ENCODE data around the gene ERI3. TPM values are rescaled to one million over a fixed set of nuclear protein-coding genes. Genes with fewer than 3 reads are reported as not detected.

ERI3 gene
- total RNA-seq, 1 donor from 2014 or later: 31.0 TPM

- H3K4me1 ChIP-seq: no peaks in the 10 kb centered on the region
- no peaks in the 10 kb centered on the region for H3K4me1 Mint-ChIP-seq
- H3K27me3 Mint-ChIP-seq (ENCODE audit: insufficient read depth, low read depth): no peaks in the 10 kb centered on the region
- no peak for DNase-seq (ENCODE audit: low spot score)
- H3K9ac ChIP-seq: no peak overlapping the region
- H3K27ac ChIP-seq: no peak overlapping the region
- no peak overlapping the region for H3K4me2 ChIP-seq
- H3K27me3 ChIP-seq: no peaks in the 10 kb centered on the region
- TF ChIP-seq EZH2 (IDR thresholded peaks at IDR 0.05) (no peak), EZH2phosphoT487 (IDR thresholded peaks at IDR 0.05) (no peak)
- TF ChIP-seq, protein P1, sequence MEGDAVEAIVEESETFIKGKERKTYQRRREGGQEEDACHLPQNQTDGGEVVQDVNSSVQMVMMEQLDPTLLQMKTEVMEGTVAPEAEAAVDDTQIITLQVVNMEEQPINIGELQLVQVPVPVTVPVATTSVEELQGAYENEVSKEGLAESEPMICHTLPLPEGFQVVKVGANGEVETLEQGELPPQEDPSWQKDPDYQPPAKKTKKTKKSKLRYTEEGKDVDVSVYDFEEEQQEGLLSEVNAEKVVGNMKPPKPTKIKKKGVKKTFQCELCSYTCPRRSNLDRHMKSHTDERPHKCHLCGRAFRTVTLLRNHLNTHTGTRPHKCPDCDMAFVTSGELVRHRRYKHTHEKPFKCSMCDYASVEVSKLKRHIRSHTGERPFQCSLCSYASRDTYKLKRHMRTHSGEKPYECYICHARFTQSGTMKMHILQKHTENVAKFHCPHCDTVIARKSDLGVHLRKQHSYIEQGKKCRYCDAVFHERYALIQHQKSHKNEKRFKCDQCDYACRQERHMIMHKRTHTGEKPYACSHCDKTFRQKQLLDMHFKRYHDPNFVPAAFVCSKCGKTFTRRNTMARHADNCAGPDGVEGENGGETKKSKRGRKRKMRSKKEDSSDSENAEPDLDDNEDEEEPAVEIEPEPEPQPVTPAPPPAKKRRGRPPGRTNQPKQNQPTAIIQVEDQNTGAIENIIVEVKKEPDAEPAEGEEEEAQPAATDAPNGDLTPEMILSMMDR (IDR thresholded peaks at IDR 0.05): no peak
- H4K20me1 ChIP-seq (ENCODE audit: low read depth): peaks cover 27% of the 10 kb centered on the region
- H3K79me2 ChIP-seq (ENCODE audit: low read depth): no peaks in the 10 kb centered on the region
- peaks cover 24% of the 10 kb centered on the region for H3K36me3 Mint-ChIP-seq
- H3K9me3 ChIP-seq (ENCODE audit: low read depth): no peaks in the 10 kb centered on the region
- no peak overlapping the region for H2AFZ ChIP-seq (replicated peaks)
- H3K4me3 ChIP-seq: no peak overlapping the region
- no peaks in the 10 kb centered on the region for H3F3A ChIP-seq (ENCODE audit: low read depth)
- no peaks in the 10 kb centered on the region for H3K36me3 ChIP-seq
- H3K9me3 Mint-ChIP-seq: no peaks in the 10 kb centered on the region
- H3K27ac Mint-ChIP-seq: no peak overlapping the region
- no peak overlapping the region for H3K4me3 Mint-ChIP-seq
These were observed 66.2 kb downstream of the ERI3 start for GRCh38 chr1:44288883-44289282.

DNA sequence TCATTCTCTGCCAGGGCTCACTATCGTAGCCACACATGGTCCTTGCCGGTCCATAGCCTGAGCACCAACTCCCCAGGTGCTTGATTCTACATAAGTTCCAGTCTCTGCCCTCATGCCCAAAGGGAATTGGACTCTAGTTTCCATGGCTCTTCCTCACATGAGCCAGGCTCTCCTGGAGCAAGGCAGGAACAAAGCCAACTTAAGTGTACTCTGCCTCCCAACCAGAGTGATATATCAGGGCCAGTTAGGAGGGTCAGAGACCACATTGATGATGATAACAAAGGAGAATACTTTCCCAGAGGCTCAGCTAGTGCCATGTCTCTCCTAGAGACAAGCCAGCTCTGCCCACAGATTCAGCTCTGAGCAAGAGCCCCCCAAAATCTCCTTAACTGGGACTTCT is 70.9 kb downstream of the ERI3 start:
- Histone ChIP-seq H3K4me2 (no peak overlapping the region), H3K27ac (no peak overlapping the region)
- no peak for DNase-seq (ENCODE audit: low spot score)

GRCh38 chr1:44283524-44284173 is 71.4 kb downstream of the ERI3 start:
- Mint-ChIP-seq H3K4me1 (no peaks in the 10 kb centered on the region), H3K9me3 (no peaks in the 10 kb centered on the region), H3K36me3 (peaks cover 27% of the 10 kb centered on the region), H3K4me3 (no peak overlapping the region), H3K27me3 (ENCODE audit: insufficient read depth, low read depth) (no peaks in the 10 kb centered on the region), H3K27ac (no peak overlapping the region)
- Histone ChIP-seq H3K9me3 (ENCODE audit: low read depth) (no peaks in the 10 kb centered on the region), H3K27me3 (no peaks in the 10 kb centered on the region), H3F3A (ENCODE audit: low read depth) (no peaks in the 10 kb centered on the region), H3K4me1 (no peaks in the 10 kb centered on the region), H3K79me2 (ENCODE audit: low read depth) (no peaks in the 10 kb centered on the region), H3K27ac (no peak overlapping the region), H4K20me1 (ENCODE audit: low read depth) (peaks cover 27% of the 10 kb centered on the region), H3K36me3 (no peaks in the 10 kb centered on the region), H2AFZ (replicated peaks) (no peak overlapping the region), H3K4me3 (no peak overlapping the region), H3K9ac (no peak overlapping the region), H3K4me2 (no peak overlapping the region)
- DNase-seq (ENCODE audit: low spot score): no peak
- no peak for TF ChIP-seq EZH2 (IDR thresholded peaks at IDR 0.05)
- no peak for TF ChIP-seq EZH2phosphoT487 (IDR thresholded peaks at IDR 0.05)
- TF ChIP-seq, protein P1 (IDR thresholded peaks at IDR 0.05): no peak

More for the DNA sequence above, 70.9 kb downstream of the ERI3 start:
- Histone ChIP-seq H3K9me3 (ENCODE audit: low read depth) (no peaks in the 10 kb centered on the region), H3K9ac (no peak overlapping the region), H3K4me1 (no peaks in the 10 kb centered on the region), H2AFZ (replicated peaks) (no peak overlapping the region), H3K79me2 (ENCODE audit: low read depth) (no peaks in the 10 kb centered on the region), H3F3A (ENCODE audit: low read depth) (no peaks in the 10 kb centered on the region), H4K20me1 (ENCODE audit: low read depth) (peaks cover 25% of the 10 kb centered on the region), H3K4me3 (no peak overlapping the region), H3K27me3 (no peaks in the 10 kb centered on the region), H3K36me3 (no peaks in the 10 kb centered on the region)
- no peaks in the 10 kb centered on the region for H3K27me3 Mint-ChIP-seq (ENCODE audit: insufficient read depth, low read depth)
- peaks cover 27% of the 10 kb centered on the region for H3K36me3 Mint-ChIP-seq
- no peak overlapping the region for H3K4me3 Mint-ChIP-seq
- no peak overlapping the region for H3K27ac Mint-ChIP-seq
- no peaks in the 10 kb centered on the region for H3K9me3 Mint-ChIP-seq
- TF ChIP-seq, protein P1 (IDR thresholded peaks at IDR 0.05): no peak
- no peaks in the 10 kb centered on the region for H3K4me1 Mint-ChIP-seq
